ENCODE results near the gene TRMO.

TRMO gene

DNA sequence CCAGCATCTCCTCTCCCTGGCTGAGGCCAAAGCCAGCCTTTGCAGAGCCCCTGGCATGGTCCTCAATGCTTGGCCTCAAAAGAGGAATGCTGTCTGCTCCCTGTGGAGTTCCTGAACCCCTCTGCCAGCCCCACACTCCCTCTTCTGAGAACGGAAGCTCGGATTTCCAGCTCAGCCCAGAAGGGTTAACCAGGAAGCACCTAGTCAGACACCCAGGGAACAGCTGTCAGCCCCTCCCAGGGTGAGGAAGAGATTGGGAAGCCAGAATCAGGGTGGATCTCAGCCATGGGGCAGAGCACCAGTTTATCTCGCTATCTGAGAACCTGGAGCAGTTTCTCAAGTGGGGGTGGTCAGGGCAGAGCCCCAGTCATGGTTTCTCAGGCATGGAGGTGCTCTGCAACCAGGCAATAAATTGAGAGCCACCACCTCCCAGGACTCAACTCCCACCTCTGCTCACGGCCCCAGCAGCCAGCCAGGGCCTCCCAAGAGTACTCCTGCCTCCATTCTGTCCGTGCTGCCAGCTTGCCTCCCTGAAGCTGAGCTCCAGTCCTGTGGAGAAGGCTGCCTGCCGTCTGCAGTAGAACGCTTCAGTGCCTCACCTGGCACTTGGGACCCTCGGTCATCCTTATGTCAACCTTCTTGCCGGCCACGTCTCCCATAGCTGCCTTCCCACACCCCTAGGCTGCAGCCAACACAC, 61.7 kb downstream of the TRMO start:
- no peak for DNase-seq (ENCODE audit: low read depth in 4 of 4, low spot score in 1 of 4)

DNA sequence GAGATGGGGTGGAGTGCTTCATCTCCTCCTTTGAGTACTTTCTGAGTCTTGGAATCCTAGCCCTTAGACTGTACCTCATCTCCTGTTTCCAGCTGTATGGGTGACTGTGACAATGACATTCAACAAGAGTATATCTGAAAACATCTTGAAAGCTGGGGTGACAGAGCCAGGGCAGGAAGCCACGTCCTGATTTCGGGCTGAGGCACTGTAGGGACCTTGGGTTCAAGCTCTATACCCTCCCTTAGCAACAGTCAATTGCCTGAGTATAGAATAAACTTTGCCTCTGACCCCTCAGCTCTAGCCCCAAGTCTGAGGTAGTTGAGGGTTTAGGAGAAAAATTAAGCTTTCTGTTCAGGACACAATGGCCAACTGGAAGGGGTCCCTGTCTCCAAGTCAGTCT, 63.0 kb downstream of the TRMO start:
- no peak for DNase-seq (ENCODE audit: low read depth in 4 of 4, low spot score in 1 of 4)

DNA sequence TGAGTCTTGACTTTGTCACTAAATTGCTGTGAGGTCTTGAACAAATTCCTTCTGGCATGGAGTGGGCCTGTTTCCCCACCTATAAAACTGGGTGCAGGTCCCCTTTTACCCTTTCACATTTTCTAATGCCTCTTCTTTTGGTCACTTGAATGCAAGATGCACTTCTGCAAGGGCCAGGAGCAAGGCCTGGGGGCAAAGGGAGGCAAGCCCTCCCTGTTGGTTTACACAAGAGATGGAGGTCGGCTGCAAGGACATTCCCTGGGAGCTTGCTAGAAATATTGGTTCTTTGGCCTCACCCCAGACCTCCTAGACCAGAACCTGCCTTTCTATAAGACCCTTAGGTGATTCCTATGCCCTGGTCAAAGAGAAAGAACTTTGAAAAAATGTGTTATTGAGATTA, 63.5 kb downstream of the TRMO start:
- DNase-seq (ENCODE audit: low read depth in 4 of 4, low spot score in 1 of 4), result no peak

DNA sequence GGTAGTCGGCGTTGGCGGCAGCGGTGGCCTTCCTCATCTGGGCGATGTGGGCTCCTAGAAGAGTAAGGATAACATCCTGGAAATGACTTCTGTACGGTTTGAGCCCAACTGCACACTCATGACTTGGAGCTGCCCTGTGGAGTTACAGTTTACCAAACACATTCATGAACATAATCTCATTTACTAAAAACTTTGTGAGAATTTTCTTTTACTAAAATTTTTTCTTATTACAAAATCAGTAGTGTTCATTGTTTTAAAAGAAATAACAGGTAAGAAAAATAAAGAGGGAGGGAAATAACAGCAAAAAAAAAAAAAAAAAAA, 63.9 kb downstream of the TRMO start:
- no peak for DNase-seq (ENCODE audit: low read depth in 4 of 4, low spot score in 1 of 4)

DNA sequence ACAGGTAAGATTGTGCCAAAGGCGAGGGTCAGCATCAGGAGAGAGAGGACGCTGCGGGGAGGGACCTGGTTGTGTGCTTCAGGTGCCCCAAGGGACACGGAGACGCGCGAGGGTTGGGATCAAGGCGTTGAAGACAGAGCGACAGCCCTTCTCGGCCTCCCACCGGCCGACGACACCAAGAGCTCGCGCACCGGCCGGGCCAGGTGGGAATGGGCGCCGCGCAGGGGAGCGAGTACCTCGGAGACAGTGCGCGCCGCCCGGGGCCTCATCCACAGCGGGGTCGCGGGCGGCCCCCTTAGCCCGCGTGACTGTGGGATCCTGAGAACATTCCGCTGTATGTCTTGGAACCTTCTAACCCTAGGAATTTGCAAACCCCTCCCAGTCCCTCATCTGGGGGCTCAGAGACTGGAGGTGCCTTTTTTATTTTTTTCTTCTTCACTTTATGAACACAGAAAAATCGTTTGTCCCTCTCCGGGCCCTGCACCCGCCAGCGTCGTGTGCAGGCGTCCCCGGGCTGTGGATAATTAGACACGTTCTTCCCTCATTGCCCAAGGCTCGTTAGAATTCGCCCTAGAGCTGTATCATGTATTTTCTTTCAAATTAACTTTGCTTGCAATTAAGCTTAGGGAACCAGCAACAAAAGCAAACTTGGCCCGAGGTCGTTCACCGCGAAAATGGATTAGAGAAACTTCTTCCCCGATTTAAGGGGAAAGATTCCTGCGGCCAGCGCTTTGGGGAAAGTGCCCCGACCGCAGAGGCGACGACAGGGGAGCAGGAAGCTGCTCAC, 64.5 kb downstream of the TRMO start:
- DNase-seq (ENCODE audit: low read depth in 4 of 4, low spot score in 1 of 4), result no peak

DNA sequence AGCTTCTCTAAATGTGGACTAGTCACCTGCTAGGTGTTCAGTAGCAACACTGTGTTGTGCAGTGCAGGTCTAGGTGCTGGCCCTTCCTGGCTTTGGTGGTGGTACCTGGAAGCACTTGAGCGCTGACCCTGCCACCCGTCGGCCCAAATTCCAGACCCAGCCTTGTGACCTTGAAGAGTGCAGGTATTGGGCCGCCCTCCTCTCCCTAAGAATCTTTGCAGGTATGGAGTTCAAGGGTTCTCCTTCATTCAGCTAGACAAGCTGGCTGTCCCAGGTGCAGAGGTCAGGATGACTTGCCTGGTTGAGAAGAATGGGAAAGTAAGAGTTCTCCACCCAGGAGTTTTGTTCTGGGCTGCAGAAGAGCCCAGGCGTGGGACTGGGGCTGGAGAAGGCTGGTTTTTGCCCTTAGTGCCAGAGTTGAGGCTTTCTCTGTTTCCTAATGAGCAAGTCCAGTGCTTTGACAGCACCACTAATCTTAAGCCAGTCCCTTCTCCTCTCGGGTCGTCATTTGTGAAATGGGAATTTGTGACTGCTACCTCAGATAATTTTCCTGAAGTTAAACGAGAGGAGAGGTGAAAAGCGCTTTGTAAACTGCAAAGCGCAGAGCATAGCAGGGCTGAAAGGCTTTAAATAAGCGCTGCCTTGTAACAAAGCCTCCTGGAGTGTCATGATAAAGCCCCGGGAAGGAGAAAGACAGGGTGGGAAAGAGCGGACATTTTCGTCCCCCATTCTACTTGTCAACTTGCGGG, 65.3 kb downstream of the TRMO start:
- DNase-seq (ENCODE audit: low read depth in 4 of 4, low spot score in 1 of 4), result no peak

DNA sequence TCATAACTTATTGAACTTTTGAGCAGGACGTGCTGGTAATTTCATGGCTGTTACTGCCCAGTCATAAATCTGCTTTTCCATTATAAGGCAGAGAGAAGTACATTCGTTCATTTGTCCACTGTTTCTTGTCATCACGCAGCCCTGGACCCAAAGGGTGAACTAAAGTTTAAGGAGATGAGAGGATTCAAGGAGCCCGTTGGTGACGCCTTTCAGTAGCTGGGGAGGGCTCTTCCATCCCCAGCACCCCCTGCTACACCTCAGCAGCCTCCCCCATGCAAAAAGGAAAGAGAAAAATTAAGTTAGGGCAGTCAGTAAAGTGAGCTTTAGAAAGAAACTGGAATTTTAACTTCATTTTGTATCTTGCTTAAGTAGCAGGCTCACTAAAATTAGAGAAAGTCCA, 66.4 kb downstream of the TRMO start:
- no peak for DNase-seq (ENCODE audit: low read depth in 4 of 4, low spot score in 1 of 4)

DNA sequence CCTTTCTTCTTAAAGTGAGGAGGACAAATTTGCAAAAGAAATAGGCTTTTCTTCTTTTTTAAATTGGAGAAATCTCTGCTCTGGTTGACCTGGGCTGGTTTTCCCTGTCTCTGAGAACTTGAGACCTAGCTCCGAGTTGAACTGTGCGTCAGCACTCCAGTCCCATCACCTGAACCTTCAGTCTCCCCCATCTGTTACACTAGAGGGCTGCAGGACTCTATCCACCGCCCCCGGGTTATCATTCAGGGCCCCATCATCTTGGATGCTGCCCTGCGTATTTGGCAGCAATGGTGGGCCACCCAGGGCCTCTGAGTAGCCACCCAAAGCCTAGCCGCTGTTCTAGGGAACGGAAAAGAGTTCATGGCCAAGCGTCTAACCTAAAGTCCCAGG, 66.8 kb downstream of the TRMO start:
- DNase-seq (ENCODE audit: low read depth in 4 of 4, low spot score in 1 of 4), result no peak

DNA sequence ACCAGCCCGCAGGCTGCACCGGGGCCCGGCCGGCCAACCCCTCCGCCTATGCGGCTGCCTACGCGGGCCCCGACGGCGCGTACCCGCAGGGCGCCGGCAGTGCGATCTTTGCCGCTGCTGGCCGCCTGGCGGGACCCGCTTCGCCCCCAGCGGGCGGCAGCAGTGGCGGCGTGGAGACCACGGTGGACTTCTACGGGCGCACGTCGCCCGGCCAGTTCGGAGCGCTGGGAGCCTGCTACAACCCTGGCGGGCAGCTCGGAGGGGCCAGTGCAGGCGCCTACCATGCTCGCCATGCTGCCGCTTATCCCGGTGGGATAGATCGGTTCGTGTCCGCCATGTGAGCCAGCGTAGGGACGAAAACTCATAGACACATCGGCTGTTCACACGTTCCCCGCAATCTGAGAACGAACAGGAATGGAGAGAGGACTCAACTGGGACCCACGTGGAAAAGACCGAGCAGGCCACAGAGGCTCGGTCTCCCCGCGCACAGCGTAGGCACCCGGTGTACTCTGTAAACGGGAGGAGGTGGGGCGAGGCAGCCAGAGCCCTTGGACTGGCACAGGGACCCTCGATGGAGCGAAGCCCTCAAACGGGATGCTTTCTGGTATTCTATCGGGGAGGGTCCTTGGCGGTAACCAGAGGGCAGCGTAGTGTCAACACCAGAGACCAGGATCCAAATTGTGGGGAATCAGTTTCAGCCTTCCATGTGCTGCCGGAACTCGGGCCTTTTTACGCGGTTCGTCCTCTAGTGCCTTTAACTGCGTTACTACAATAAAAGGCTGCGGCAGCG, 67.4 kb downstream of the TRMO start:
- DNase-seq (ENCODE audit: low read depth in 4 of 4, low spot score in 1 of 4), result no peak

Data from stimulated activated CD4-positive, alpha-beta T cell treated with anti-CD3 and anti-CD28 coated beads, Interleukin-1b, Interleukin-23, amount 100 ng/mL, for 24 hours (primary cell).